ENCODE measurements around the gene SMU1. TPM values are rescaled to one million over a fixed set of nuclear protein-coding genes. Genes with fewer than 3 reads are reported as not detected.

The SMU1 gene
- total RNA-seq, 2 donors from 2014 or later: 5.6 to 8.6 TPM

- Histone ChIP-seq H3K36me3 (replicated peaks in 1 of 2; ENCODE audit: insufficient read depth in 1 of 2, low read depth in 2 of 2) (peaks cover 0 to 6% of the 10 kb centered on the region in 2 donors), H3K4me1 (peaks cover 24% of the 10 kb centered on the region), H3K9me3 (no peaks in the 10 kb centered on the region), H3K4me3 (no peak overlapping the region), H3K27me3 (no peaks in the 10 kb centered on the region), H3K27ac (no peak overlapping the region)
- TF ChIP-seq CTCF (IDR thresholded peaks at IDR 0.05): no peak
- no peak for TF ChIP-seq POLR2A (IDR thresholded peaks at IDR 0.05)
- DNase-seq (no peak), ATAC-seq (no peak)
- 98 to 99% methylated on average over 8 of the region's 8 CpGs for WGBS, 2 donors
- intact Hi-C loops (cut with DNase I): no loop called here
Measured at GRCh38 chr9:33123407-33124031, 47.0 kb upstream of the SMU1 start.

- intact Hi-C loops (cut with DNase I): no loop called here
- Histone ChIP-seq H3K4me1 (peaks cover 4% of the 10 kb centered on the region), H3K36me3 (replicated peaks in 1 of 2; ENCODE audit: insufficient read depth in 1 of 2, low read depth in 2 of 2) (peaks cover 0 to 4% of the 10 kb centered on the region in 2 donors), H3K9me3 (no peaks in the 10 kb centered on the region), H3K27ac (no peak overlapping the region), H3K27me3 (no peaks in the 10 kb centered on the region), H3K4me3 (no peak overlapping the region)
- DNase-seq (no peak), ATAC-seq (no peak)
- WGBS, 2 donors: 96 to 100% methylated on average over 1 of the region's 1 CpG
- TF ChIP-seq CTCF (IDR thresholded peaks at IDR 0.05) (no peak), POLR2A (IDR thresholded peaks at IDR 0.05) (no peak)
Measured at GRCh38 chr9:33120620-33121019, 44.1 kb upstream of the SMU1 start.

- Histone ChIP-seq H3K27me3 (no peaks in the 10 kb centered on the region), H3K36me3 (replicated peaks in 1 of 2; ENCODE audit: insufficient read depth in 1 of 2, low read depth in 2 of 2) (peaks cover 0 to 17% of the 10 kb centered on the region in 2 donors), H3K9me3 (no peaks in the 10 kb centered on the region), H3K27ac (no peak overlapping the region), H3K4me1 (no peaks in the 10 kb centered on the region), H3K4me3 (no peak overlapping the region)
- WGBS, 2 donors: 92 to 93% methylated on average over 4 of the region's 4 CpGs
- no peak for TF ChIP-seq POLR2A (IDR thresholded peaks at IDR 0.05)
- no peak for TF ChIP-seq CTCF (IDR thresholded peaks at IDR 0.05)
- DNase-seq: no peak
- intact Hi-C loops (cut with DNase I): no loop called here
- no peak for ATAC-seq
Measured at GRCh38 chr9:33117796-33118195, 41.3 kb upstream of the SMU1 start.

GRCh38 chr9:33117306-33117705 is 40.8 kb upstream of the SMU1 start:
- no peak for ATAC-seq

More at GRCh38 chr9:33117306-33117705, 40.8 kb upstream of the SMU1 start:
- intact Hi-C loops (cut with DNase I): no loop called here
- H3K9me3 ChIP-seq: no peaks in the 10 kb centered on the region
- no peak for DNase-seq
- no peak overlapping the region for H3K27ac ChIP-seq
- H3K27me3 ChIP-seq: no peaks in the 10 kb centered on the region
- WGBS, 2 donors: 57 to 62% methylated on average over 1 of the region's 1 CpG
- H3K4me1 ChIP-seq: no peaks in the 10 kb centered on the region
- TF ChIP-seq CTCF (IDR thresholded peaks at IDR 0.05) (no peak), POLR2A (IDR thresholded peaks at IDR 0.05) (no peak)
- no peak overlapping the region for H3K4me3 ChIP-seq
- peaks cover 0 to 19% of the 10 kb centered on the region in 2 donors for H3K36me3 ChIP-seq (replicated peaks in 1 of 2; ENCODE audit: insufficient read depth in 1 of 2, low read depth in 2 of 2)
